Measurements from ENCODE around the gene NOLC1. TPM values are rescaled to one million over a fixed set of nuclear protein-coding genes. Genes with fewer than 3 reads are reported as not detected.

The NOLC1 gene
- total RNA-seq, result 42.4 and 42.7 TPM in 2 replicates

DNA sequence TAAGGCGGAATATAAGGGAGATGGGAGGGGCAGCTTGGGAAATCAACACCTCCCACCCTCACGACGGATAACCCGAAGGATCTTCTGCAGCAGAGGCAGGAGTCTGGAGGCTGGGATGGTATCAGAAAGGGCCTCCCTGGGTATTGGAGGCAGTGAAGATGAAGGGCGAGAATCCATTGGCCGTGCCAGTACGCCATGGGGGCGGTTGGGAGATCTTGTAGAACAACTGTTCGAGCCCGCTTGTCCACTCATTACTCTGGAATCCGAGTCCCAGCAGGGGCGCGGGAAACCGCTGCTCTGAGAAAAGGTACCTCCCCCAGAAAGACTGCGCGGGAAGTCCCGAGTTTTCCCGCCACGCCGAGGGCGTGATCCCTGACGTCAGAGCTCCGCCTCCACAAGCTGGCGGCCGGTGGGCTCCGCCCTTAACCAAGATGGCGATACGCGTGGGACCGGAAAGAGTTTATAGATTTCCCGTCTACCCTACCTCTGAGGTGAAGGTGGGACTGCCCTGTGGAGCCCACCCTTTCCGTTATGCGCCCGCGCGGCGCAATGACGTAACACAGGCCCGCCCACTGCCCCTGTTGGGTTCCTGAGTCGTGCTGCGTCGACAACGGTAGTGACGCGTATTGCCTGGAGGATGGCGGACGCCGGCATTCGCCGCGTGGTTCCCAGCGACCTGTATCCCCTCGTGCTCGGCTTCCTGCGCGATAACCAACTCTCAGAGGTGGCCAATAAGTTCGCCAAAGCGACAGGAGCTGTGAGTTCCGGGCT is at the start of gene NOLC1:
NOLC1 (plus strand) TSS at position 616 of the 771 bp plus-strand sequence; CDS start at position 638, 22 bp downstream.

DNA sequence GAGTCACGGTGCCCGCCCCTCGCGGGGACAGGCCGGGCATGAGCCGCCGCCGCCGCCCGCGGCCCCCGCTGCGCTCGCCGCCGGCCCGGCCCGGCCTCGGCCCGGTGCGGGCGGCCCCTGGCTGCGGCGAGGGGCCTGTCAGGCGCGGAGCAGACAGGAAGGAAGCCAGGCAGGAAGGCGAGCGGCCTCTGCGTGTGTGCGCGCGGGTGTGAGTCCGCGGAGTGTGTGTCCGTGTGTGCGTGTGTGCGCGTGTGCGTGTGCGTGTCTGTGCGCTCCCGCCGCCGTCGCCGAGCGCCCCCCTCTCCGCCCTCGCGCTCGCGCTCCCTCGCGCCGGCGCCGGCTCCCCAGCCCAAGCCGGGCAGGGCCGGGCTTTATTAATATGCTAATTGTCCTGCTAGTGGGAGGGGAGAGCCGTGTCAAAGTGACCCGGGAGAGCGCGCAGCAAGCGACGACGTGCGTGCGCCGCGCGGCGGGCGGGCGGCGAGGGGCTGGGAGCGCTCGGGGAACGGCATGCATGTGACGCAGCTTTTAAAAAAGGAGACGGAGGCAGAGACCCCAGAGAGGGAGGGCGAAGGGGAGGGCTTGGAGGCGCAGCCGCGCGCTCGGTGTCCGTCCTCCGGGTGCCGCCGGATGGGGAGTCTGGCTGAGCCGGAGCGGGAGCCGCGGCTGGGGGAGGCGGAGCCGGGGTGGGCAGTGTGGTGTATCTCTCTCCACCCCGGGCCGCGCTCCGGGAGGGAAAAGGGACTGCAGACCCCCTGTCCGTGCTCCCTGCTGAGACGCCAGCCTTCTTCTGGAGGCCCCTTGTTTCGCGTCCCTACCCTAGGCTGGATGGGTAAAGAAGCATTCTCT is 31.8 kb upstream of the NOLC1 start, which contains the start of gene LDB1:
LDB1 (minus strand) TSS at position 227 of the 849 bp plus-strand sequence. CDS start 258 bp downstream, outside the sequence.

GRCh38 chr10:102132563-102133372 is 19.4 kb upstream of the NOLC1 start, which contains the start of gene PPRC1:
PPRC1 (plus strand) TSS chr10:102133040; CDS start chr10:102133069, 29 bp downstream.

Other genes with a start within 250 kb of the NOLC1 start
- gene ARMH3, start 96.2 kb upstream of the NOLC1 start, total RNA-seq, result 8.2 and 10.7 TPM in 2 replicates
- 32.0 and 36.5 TPM in 2 replicates for gene HPS6, start 87.0 kb upstream of the NOLC1 start, total RNA-seq
- 19.3 and 21.8 TPM in 2 replicates for gene LDB1, start 32.0 kb upstream of the NOLC1 start, total RNA-seq
- 12.7 and 15.2 TPM in 2 replicates for gene PPRC1, start 19.3 kb upstream of the NOLC1 start, total RNA-seq
- not detected in 2 replicates for gene ELOVL3, start 73.9 kb downstream of the NOLC1 start, total RNA-seq
- gene PITX3, start 89.1 kb downstream of the NOLC1 start, total RNA-seq, result not detected in 2 replicates
- 51.6 and 52.5 TPM in 2 replicates for gene GBF1, start 93.1 kb downstream of the NOLC1 start, total RNA-seq
- gene NFKB2, start 243.3 kb downstream of the NOLC1 start, total RNA-seq, result 25.9 and 33.4 TPM in 2 replicates